Neural cell (in vitro differentiated cells): ENCODE measurements around the gene ADSL. TPM values are rescaled to one million over a fixed set of nuclear protein-coding genes. Genes with fewer than 3 reads are reported as not detected.

Experiments
- H2AFZ ChIP-seq: fragments of 200-600, 300-800 bp; sonication (generic), shearing (Covaris generic); 2 replicates; pipeline ENCODE4 v1.6.0; 2014; ENCODE audit warnings: low read depth, mild to moderate bottlenecking, antibody characterized with exemption, low read length, moderate library complexity
- H3F3A ChIP-seq: fragments of 200-600 bp; shearing (Covaris generic); 2 replicates; pipeline ENCODE4 v1.6.1; 2016; ENCODE audit warnings: mild to moderate bottlenecking, moderate library complexity, mixed read lengths, antibody characterized with exemption, low read length; ENCODE audit not compliant: insufficient read depth, poor library complexity, severe bottlenecking
- H3K27ac ChIP-seq: fragments of 200-600, 300-800 bp; sonication (generic), shearing (Covaris generic); 2 replicates; pipeline ENCODE4 v1.5.1; 2014; ENCODE audit warnings: mild to moderate bottlenecking, low read length, moderate library complexity
- H3K27me3 ChIP-seq: fragments of 300-800, 200-600 bp; sonication (generic), shearing (Covaris generic); 2 replicates; pipeline ENCODE4 v1.6.0; 2014; ENCODE audit warnings: mild to moderate bottlenecking, low read depth, low read length, moderate library complexity; ENCODE audit not compliant: insufficient read depth
- H3K36me3 ChIP-seq: fragments of 300-800, 200-600 bp; sonication (generic), shearing (Covaris generic); 2 replicates; pipeline ENCODE4 v1.5.1; 2014; ENCODE audit warnings: mild to moderate bottlenecking, antibody characterized with exemption, low read length, moderate library complexity; ENCODE audit not compliant: insufficient read depth
- H3K4me2 ChIP-seq: fragments of 300-800, 200-600 bp; sonication (generic), shearing (Covaris generic); 2 replicates; pipeline ENCODE4 v1.6.0; 2014; ENCODE audit warnings: mild to moderate bottlenecking, low read length
- H3K4me3 ChIP-seq: fragments of 300-800, 200-600 bp; sonication (generic), shearing (Covaris generic); 2 replicates; pipeline ENCODE4 v1.5.1; 2014; ENCODE audit warnings: mild to moderate bottlenecking, low read length, moderate library complexity
- H3K79me2 ChIP-seq: fragments of 200-600 bp; shearing (Covaris generic); replicated peaks from 2 replicates; pipeline ENCODE4 v1.6.0; 2014; ENCODE audit warnings: mild to moderate bottlenecking, low read length, moderate library complexity; ENCODE audit not compliant: insufficient read depth
- H3K9ac ChIP-seq: fragments of 300-800, 200-600 bp; sonication (generic), shearing (Covaris generic); 2 replicates; pipeline ENCODE4 v1.6.1; 2016; ENCODE audit warnings: mild to moderate bottlenecking, low read length, mixed read lengths
- H3K9me2 ChIP-seq: fragments of 200-600 bp; shearing (Covaris generic); 2 replicates; pipeline ENCODE4 v1.6.1; 2016; ENCODE audit warnings: mild to moderate bottlenecking, low read length, mixed read lengths; ENCODE audit not compliant: insufficient read depth
- H3K9me3 ChIP-seq: fragments of 200-600, 300-800 bp; sonication (generic), shearing (Covaris generic); 2 replicates; pipeline ENCODE4 v1.6.1; 2016; ENCODE audit warnings: mild to moderate bottlenecking, mixed run types, low read length, moderate library complexity, mixed read lengths
- H4K20me1 ChIP-seq: fragments of 200-600 bp; shearing (Covaris generic); 2 replicates; pipeline ENCODE4 v1.6.1; 2016; ENCODE audit warnings: mild to moderate bottlenecking, mixed run types; ENCODE audit not compliant: insufficient read depth
- EP300 ChIP-seq: fragments of 450-650 bp; conservative IDR thresholded peaks from 2 replicates; pipeline ENCODE4 v1.6.1; 2014; ENCODE audit warnings: antibody characterized with exemption, mild to moderate bottlenecking, moderate library complexity; ENCODE audit not compliant: poor library complexity, severe bottlenecking
- EZH2 ChIP-seq: fragments of 200-600, 300-800 bp; shearing (Covaris generic), sonication (generic); IDR thresholded peaks from 2 replicates; pipeline ENCODE4 v1.6.1; 2014; ENCODE audit warnings: antibody characterized with exemption, low read length, borderline replicate concordance, mild to moderate bottlenecking; ENCODE audit not compliant: insufficient read depth, poor library complexity, severe bottlenecking
- MXI1 ChIP-seq: fragments of 450-650 bp; conservative IDR thresholded peaks from 2 replicates; pipeline ENCODE4 v1.6.1; 2014; ENCODE audit warnings: antibody characterized with exemption, mild to moderate bottlenecking; ENCODE audit not compliant: poor library complexity, severe bottlenecking
- POLR2AphosphoS5 ChIP-seq: IDR thresholded peaks from 2 replicates; pipeline ENCODE4 v1.6.1; 2012
- RAD21 ChIP-seq: fragments of 450-650 bp; conservative IDR thresholded peaks from 2 replicates; pipeline ENCODE4 v1.6.1; 2014; ENCODE audit warnings: antibody characterized with exemption, mild to moderate bottlenecking, moderate library complexity
- SMC3 ChIP-seq: fragments of 450-650 bp; conservative IDR thresholded peaks from 2 replicates; pipeline ENCODE4 v1.6.1; 2014; ENCODE audit warnings: antibody characterized with exemption, mild to moderate bottlenecking, moderate library complexity; ENCODE audit not compliant: poor library complexity
- TAF1 ChIP-seq: IDR thresholded peaks from 2 replicates; pipeline ENCODE4 v1.6.1; 2012; ENCODE audit warnings: low read depth
- polyA plus RNA-seq: library from polyadenylated mRNA; depleted of rRNA; stranded (reverse); fragments of >200 nt; gene quantifications from 2 replicates; pipeline ENCODE4 v1.2.3, GENCODE V29; 2014
- TF ChIP-seq, protein P1 (sequence below): fragments of 450-650 bp; IDR thresholded peaks from 2 replicates; pipeline ENCODE4 v1.5.1; 2014; ENCODE audit warnings: antibody characterized with exemption, mild to moderate bottlenecking, moderate library complexity; ENCODE audit not compliant: poor library complexity, severe bottlenecking
- TF ChIP-seq, protein P2 (sequence below): IDR thresholded peaks from 2 replicates; pipeline ENCODE4 v1.6.1; 2012; ENCODE audit warnings: borderline replicate concordance

The ADSL gene
- polyA plus RNA-seq, 1 donor from 2014 or later: 112 TPM

DNA sequence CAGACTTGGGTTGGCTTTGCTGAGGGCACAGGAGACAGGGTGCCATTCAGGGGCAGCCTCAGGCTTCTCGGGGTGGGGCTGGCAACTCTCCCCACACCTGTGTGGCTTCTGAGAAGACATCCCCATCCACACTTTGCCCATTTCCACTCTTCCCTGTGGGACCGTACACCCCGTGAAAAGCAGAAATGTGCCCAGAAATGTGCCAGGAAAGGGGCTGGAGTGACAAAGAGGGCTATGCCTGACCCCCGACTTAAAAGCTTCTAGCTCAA is 74.7 kb downstream of the ADSL start:
- H3K9ac ChIP-seq: no peak overlapping the region
- no peaks in the 10 kb centered on the region for H3K9me2 ChIP-seq
- no peaks in the 10 kb centered on the region for H3K9me3 ChIP-seq
- no peak overlapping the region for H3K4me3 ChIP-seq
- H3F3A ChIP-seq: no peaks in the 10 kb centered on the region
- H2AFZ ChIP-seq: no peak overlapping the region
- no peaks in the 10 kb centered on the region for H4K20me1 ChIP-seq
- H3K27me3 ChIP-seq: no peaks in the 10 kb centered on the region
- TF ChIP-seq POLR2AphosphoS5: no peak
- TF ChIP-seq EP300: no peak
- no peak for TF ChIP-seq MXI1
- TF ChIP-seq TAF1: no peak
- H3K36me3 ChIP-seq: no peaks in the 10 kb centered on the region
- H3K4me2 ChIP-seq: no peak overlapping the region
- H3K79me2 ChIP-seq: no peaks in the 10 kb centered on the region
- H3K27ac ChIP-seq: no peak overlapping the region

DNA sequence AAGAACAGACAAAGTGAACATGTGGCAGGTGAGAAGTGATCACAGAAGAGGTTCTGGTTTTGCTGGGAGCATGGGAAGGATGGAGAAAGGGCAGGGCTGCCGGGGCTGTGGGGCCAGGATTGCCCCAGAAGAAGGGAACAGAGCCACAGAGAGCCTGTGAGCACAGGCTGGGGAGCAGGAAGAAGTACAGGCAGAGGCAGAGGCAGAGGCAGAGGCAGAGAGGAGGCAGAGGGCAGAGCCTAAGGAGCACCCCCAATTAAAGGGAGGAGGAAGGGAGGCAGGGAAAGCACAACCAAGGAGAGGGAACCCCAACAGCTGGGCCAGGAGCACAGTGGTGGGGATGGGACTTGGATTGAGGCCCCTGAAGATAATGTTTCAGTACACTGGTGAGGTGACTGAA is 75.6 kb downstream of the ADSL start:
- Histone ChIP-seq H2AFZ (no peak overlapping the region), H3K79me2 (no peaks in the 10 kb centered on the region), H3F3A (no peaks in the 10 kb centered on the region), H4K20me1 (no peaks in the 10 kb centered on the region), H3K9me2 (no peaks in the 10 kb centered on the region), H3K36me3 (no peaks in the 10 kb centered on the region), H3K4me2 (no peak overlapping the region), H3K9ac (no peak overlapping the region), H3K9me3 (no peaks in the 10 kb centered on the region), H3K27ac (no peak overlapping the region), H3K27me3 (no peaks in the 10 kb centered on the region), H3K4me3 (no peak overlapping the region)
- TF ChIP-seq RAD21 (no peak), MXI1 (no peak), POLR2AphosphoS5 (no peak), SMC3 (no peak), TAF1 (no peak), EZH2 (no peak)
- TF ChIP-seq, protein P1, sequence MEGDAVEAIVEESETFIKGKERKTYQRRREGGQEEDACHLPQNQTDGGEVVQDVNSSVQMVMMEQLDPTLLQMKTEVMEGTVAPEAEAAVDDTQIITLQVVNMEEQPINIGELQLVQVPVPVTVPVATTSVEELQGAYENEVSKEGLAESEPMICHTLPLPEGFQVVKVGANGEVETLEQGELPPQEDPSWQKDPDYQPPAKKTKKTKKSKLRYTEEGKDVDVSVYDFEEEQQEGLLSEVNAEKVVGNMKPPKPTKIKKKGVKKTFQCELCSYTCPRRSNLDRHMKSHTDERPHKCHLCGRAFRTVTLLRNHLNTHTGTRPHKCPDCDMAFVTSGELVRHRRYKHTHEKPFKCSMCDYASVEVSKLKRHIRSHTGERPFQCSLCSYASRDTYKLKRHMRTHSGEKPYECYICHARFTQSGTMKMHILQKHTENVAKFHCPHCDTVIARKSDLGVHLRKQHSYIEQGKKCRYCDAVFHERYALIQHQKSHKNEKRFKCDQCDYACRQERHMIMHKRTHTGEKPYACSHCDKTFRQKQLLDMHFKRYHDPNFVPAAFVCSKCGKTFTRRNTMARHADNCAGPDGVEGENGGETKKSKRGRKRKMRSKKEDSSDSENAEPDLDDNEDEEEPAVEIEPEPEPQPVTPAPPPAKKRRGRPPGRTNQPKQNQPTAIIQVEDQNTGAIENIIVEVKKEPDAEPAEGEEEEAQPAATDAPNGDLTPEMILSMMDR: no peak
- TF ChIP-seq, protein P2, sequence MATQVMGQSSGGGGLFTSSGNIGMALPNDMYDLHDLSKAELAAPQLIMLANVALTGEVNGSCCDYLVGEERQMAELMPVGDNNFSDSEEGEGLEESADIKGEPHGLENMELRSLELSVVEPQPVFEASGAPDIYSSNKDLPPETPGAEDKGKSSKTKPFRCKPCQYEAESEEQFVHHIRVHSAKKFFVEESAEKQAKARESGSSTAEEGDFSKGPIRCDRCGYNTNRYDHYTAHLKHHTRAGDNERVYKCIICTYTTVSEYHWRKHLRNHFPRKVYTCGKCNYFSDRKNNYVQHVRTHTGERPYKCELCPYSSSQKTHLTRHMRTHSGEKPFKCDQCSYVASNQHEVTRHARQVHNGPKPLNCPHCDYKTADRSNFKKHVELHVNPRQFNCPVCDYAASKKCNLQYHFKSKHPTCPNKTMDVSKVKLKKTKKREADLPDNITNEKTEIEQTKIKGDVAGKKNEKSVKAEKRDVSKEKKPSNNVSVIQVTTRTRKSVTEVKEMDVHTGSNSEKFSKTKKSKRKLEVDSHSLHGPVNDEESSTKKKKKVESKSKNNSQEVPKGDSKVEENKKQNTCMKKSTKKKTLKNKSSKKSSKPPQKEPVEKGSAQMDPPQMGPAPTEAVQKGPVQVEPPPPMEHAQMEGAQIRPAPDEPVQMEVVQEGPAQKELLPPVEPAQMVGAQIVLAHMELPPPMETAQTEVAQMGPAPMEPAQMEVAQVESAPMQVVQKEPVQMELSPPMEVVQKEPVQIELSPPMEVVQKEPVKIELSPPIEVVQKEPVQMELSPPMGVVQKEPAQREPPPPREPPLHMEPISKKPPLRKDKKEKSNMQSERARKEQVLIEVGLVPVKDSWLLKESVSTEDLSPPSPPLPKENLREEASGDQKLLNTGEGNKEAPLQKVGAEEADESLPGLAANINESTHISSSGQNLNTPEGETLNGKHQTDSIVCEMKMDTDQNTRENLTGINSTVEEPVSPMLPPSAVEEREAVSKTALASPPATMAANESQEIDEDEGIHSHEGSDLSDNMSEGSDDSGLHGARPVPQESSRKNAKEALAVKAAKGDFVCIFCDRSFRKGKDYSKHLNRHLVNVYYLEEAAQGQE: no peak

DNA sequence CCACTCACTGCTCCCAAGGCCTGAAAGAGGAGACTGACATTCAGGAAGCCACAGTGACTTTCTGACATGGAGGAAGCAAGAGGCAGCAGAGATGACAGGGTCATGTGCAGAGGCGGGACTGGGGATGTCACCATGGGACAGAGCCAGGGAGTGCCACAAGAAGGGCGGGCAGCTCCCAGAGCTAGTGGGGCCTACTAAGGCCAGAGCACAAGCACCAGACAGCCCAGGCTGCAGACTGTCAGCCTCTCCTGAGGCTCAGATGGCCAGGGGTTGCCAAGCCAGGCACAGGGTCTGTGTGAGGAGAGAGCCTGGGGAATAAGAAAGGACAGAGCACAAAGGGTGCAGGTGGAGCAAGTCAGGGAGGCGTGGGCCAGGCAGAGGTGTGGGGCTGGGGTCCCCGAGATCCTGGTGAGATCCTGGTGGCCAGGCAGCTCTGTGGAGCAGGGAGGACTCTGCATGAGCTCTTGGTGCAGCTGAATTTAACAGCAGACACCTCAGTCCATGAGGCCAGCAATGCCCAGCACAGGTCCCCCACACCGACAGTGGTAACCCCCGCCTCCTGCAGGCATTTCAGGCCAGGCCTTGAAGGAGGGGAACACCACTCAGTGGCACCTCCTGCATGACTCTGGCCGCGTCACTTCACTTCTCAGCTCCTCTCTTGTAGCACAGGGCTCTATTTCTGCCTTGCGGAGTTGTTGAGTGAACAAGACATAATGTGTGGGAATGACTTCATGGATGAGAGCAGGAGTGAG is 76.4 kb downstream of the ADSL start:
- no peaks in the 10 kb centered on the region for H3K36me3 ChIP-seq
- TF ChIP-seq SMC3 (no peak), EZH2 (no peak), POLR2AphosphoS5 (no peak), RAD21 (no peak), TAF1 (no peak), MXI1 (no peak), EP300 (no peak)
- TF ChIP-seq, protein P2: no peak
- TF ChIP-seq, protein P1: no peak
- no peak overlapping the region for H3K4me2 ChIP-seq
- no peak overlapping the region for H3K27ac ChIP-seq
- H2AFZ ChIP-seq: no peak overlapping the region
- H3K27me3 ChIP-seq: no peaks in the 10 kb centered on the region
- H4K20me1 ChIP-seq: no peaks in the 10 kb centered on the region
- no peak overlapping the region for H3K4me3 ChIP-seq
- H3K79me2 ChIP-seq: no peaks in the 10 kb centered on the region
- H3K9ac ChIP-seq: no peak overlapping the region
- H3F3A ChIP-seq: no peaks in the 10 kb centered on the region
- no peaks in the 10 kb centered on the region for H3K9me2 ChIP-seq
- H3K9me3 ChIP-seq: no peaks in the 10 kb centered on the region
